C4-2B (cell line): Measurements from ENCODE around the gene ADAP1.

Experiments
- ZFX ChIP-seq: fragments of 450-650 bp; IDR thresholded peaks from 2 replicates; pipeline ENCODE4 v1.6.1; 2017
- TF ChIP-seq, protein P1 (sequence below): fragments of 450-650 bp; conservative IDR thresholded peaks from 2 replicates; pipeline ENCODE4 v1.5.1; 2017; ENCODE audit warnings: mild to moderate bottlenecking

DNA sequence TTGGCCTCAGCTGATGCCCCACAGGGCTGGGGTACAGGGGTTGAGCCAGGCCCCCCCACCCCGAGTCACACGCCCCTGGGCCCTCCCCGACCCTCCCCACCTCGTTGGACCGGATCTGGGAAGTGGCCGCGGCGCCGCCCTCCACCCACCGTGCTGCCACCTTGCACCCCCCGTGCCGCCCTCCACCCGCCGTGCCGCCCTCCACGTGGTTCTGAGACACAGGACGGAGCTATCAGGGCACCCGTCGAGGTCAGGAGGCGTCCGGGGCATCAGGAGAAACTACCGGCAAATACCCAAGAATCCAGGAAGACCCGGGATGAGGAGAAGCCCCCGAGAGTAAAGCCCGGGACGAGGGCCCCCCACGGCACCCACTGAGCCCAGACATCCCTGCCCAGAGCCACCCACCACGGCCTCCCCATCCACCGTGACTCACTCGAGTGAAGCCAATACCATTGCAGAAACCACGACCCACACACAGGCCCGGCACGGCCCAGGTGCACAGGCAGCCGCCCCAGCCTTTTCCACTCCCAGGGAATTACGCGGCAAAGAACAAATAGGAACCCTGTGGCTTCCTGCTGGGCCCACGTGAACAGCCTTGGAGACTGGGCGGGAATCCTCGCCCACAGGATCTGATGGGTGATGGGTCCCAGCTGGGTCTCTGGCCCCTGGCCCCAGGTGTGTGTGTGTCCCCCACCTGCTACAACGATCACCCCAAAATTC is 34.0 kb downstream of the ADAP1 start:
- TF ChIP-seq ZFX = no peak
- TF ChIP-seq, protein P1, sequence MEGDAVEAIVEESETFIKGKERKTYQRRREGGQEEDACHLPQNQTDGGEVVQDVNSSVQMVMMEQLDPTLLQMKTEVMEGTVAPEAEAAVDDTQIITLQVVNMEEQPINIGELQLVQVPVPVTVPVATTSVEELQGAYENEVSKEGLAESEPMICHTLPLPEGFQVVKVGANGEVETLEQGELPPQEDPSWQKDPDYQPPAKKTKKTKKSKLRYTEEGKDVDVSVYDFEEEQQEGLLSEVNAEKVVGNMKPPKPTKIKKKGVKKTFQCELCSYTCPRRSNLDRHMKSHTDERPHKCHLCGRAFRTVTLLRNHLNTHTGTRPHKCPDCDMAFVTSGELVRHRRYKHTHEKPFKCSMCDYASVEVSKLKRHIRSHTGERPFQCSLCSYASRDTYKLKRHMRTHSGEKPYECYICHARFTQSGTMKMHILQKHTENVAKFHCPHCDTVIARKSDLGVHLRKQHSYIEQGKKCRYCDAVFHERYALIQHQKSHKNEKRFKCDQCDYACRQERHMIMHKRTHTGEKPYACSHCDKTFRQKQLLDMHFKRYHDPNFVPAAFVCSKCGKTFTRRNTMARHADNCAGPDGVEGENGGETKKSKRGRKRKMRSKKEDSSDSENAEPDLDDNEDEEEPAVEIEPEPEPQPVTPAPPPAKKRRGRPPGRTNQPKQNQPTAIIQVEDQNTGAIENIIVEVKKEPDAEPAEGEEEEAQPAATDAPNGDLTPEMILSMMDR = no peak
